DOHH2 (cell line): ENCODE data around the gene KDSR.

Experiments used
- H3F3A ChIP-seq: fragments of 200-600 bp; sonication (generic), shearing (Covaris generic); 2 replicates; pipeline ENCODE4 v1.6.0; 2016; ENCODE audit warnings: antibody characterized with exemption, mild to moderate bottlenecking; ENCODE audit not compliant: control insufficient read depth, insufficient read depth
- H3K27ac ChIP-seq: fragments of 200-600 bp; sonication (generic); 2 replicates; pipeline ENCODE4 v1.5.1; 2014; ENCODE audit warnings: low read depth, mild to moderate bottlenecking, low read length, moderate library complexity
- H3K27me3 ChIP-seq: fragments of 200-600 bp; sonication (generic); 2 replicates; pipeline ENCODE4 v1.6.1; 2014; ENCODE audit warnings: mild to moderate bottlenecking, low read length, mixed read lengths; ENCODE audit not compliant: control insufficient read depth
- H3K36me3 ChIP-seq: fragments of 200-600 bp; sonication (generic); 2 replicates; pipeline ENCODE4 v1.6.1; 2014; ENCODE audit warnings: mild to moderate bottlenecking, low read length, moderate library complexity, mixed read lengths; ENCODE audit not compliant: control insufficient read depth
- H3K4me1 ChIP-seq: fragments of 200-600 bp; sonication (generic); 2 replicates; pipeline ENCODE4 v1.6.1; 2014; ENCODE audit warnings: mild to moderate bottlenecking, low read length, mixed read lengths; ENCODE audit not compliant: control insufficient read depth
- H3K4me2 ChIP-seq: fragments of 200-600 bp; sonication (generic); 2 replicates; pipeline ENCODE4 v1.6.0; 2014; ENCODE audit warnings: mild to moderate bottlenecking, low read length, moderate library complexity
- H3K4me3 ChIP-seq: fragments of 200-600 bp; sonication (generic); 2 replicates; pipeline ENCODE4 v1.5.1; 2014; ENCODE audit warnings: mild to moderate bottlenecking, low read length, mixed read lengths
- H3K79me2 ChIP-seq: fragments of 200-600 bp; sonication (generic); 2 replicates; pipeline ENCODE4 v1.6.1; 2014; ENCODE audit warnings: mild to moderate bottlenecking, low read length, mixed read lengths; ENCODE audit not compliant: control insufficient read depth
- H3K9me2 ChIP-seq: fragments of 200-600 bp; sonication (generic); replicated peaks from 2 replicates; pipeline ENCODE4 v1.6.1; 2014; ENCODE audit warnings: mild to moderate bottlenecking, low read length, mixed read lengths; ENCODE audit not compliant: control insufficient read depth
- H3K9me3 ChIP-seq: fragments of 200-600 bp; sonication (generic); 2 replicates; pipeline ENCODE4 v1.6.1; 2014; ENCODE audit warnings: antibody characterized with exemption, low read length, mixed read lengths; ENCODE audit not compliant: control insufficient read depth, insufficient read depth
- H4K20me1 ChIP-seq: fragments of 200-600 bp; sonication (generic); 2 replicates; pipeline ENCODE4 v1.6.0; 2014; ENCODE audit warnings: low read depth, mild to moderate bottlenecking, antibody characterized with exemption, low read length, moderate library complexity; ENCODE audit not compliant: control insufficient read depth, insufficient read depth
- EZH2phosphoT487 ChIP-seq: fragments of 200-600 bp; sonication (generic); IDR thresholded peaks from 2 replicates; pipeline ENCODE4 v1.6.1; 2017; ENCODE audit warnings: borderline replicate concordance, mild to moderate bottlenecking, antibody characterized with exemption, low read length, moderate library complexity, mixed read lengths
- TF ChIP-seq, protein P1 (sequence below): fragments of 200-600 bp; sonication (generic); IDR thresholded peaks from one replicate; pipeline ENCODE4 v1.5.1; 2014; ENCODE audit warnings: antibody characterized with exemption, mild to moderate bottlenecking, low read depth, low read length; ENCODE audit not compliant: poor library complexity, severe bottlenecking

Gene KDSR

DNA sequence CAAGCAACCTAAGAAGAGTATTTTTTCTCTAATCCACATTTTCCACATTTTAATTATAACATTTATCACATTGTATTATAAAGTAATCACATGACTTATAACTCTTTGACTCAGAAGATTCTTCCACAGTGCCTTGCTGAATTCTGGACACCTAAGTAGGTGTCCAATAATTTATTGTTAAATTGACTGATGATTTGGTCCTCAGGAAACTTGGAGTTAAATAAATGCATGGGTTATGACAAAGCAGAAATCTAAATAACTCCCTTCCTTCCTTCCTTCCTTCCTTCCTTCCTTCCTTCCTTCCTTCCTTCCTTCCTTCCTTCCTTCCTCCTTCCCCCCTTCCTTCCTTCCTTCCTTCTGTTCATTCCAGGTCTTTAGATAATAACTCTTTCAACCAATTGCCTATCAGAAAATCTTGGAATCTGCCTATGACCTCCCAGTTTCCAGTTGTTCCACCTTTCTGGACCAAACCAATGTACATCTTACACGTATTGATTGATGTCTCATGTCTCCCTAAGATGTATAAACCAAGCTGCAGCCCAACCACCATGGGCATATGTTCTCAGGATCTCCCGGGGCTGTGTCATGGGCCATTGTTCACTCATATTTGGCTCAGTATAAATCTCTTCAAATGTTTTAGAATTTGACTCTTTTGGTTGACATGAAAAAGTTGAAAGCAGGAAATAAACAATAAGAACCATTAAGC is 10.4 kb upstream of the KDSR start:
- no peaks in the 10 kb centered on the region for H3K36me3 ChIP-seq
- peaks cover 3% of the 10 kb centered on the region; the same call in 1 of the 2 replicates for H3F3A ChIP-seq
- H3K4me3 ChIP-seq, result no peak overlapping the region
- H3K79me2 ChIP-seq, result no peaks in the 10 kb centered on the region
- TF ChIP-seq, protein P1, sequence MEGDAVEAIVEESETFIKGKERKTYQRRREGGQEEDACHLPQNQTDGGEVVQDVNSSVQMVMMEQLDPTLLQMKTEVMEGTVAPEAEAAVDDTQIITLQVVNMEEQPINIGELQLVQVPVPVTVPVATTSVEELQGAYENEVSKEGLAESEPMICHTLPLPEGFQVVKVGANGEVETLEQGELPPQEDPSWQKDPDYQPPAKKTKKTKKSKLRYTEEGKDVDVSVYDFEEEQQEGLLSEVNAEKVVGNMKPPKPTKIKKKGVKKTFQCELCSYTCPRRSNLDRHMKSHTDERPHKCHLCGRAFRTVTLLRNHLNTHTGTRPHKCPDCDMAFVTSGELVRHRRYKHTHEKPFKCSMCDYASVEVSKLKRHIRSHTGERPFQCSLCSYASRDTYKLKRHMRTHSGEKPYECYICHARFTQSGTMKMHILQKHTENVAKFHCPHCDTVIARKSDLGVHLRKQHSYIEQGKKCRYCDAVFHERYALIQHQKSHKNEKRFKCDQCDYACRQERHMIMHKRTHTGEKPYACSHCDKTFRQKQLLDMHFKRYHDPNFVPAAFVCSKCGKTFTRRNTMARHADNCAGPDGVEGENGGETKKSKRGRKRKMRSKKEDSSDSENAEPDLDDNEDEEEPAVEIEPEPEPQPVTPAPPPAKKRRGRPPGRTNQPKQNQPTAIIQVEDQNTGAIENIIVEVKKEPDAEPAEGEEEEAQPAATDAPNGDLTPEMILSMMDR, result no peak
- TF ChIP-seq EZH2phosphoT487, result no peak
- no peaks in the 10 kb centered on the region for H3K9me2 ChIP-seq
- H3K27ac ChIP-seq, result no peak overlapping the region
- peaks cover 5% of the 10 kb centered on the region for H3K27me3 ChIP-seq
- H3K9me3 ChIP-seq, result no peaks in the 10 kb centered on the region
- H4K20me1 ChIP-seq, result no peaks in the 10 kb centered on the region
- H3K4me1 ChIP-seq, result peaks cover 5% of the 10 kb centered on the region
- H3K4me2 ChIP-seq, result no peak overlapping the region

- no peak overlapping the region for H3K27ac ChIP-seq
- no peak for TF ChIP-seq EZH2phosphoT487
- H3K79me2 ChIP-seq, result no peaks in the 10 kb centered on the region
Measured at GRCh38 chr18:63376538-63376937, 9.5 kb upstream of the KDSR start.

GRCh38 chr18:63374540-63374939 is 7.5 kb upstream of the KDSR start:
- peaks cover 5% of the 10 kb centered on the region for H3K4me1 ChIP-seq

More at GRCh38 chr18:63376538-63376937, 9.5 kb upstream of the KDSR start:
- Histone ChIP-seq H3K9me3 (no peaks in the 10 kb centered on the region), H3K27me3 (peaks cover 5% of the 10 kb centered on the region), H3K36me3 (no peaks in the 10 kb centered on the region), H3K4me3 (no peak overlapping the region), H3K4me2 (no peak overlapping the region), H3F3A (peaks cover 3% of the 10 kb centered on the region; the same call in 1 of the 2 replicates), H3K4me1 (peaks cover 5% of the 10 kb centered on the region), H4K20me1 (no peaks in the 10 kb centered on the region), H3K9me2 (no peaks in the 10 kb centered on the region)

DNA sequence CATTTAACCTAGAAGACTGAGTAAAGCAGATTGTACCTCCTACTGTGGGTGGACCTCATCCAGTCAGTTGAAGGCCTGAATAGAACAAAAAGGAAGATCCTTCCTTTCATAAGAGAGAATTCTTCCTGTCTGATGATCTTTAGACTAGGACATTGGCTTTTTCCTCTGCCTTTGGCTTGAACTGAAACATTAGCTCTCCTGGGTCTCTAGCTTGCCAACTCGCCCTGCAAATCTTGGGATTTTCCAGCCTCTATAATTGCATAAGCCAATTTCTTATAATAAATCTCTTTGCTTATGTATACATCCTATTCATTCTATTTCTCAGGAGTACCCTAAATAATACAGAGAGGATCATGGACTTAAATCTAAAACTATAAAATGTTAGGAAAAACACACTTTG is 6.2 kb upstream of the KDSR start:
- Histone ChIP-seq H3K27me3 (peaks cover 5% of the 10 kb centered on the region), H3K9me2 (no peaks in the 10 kb centered on the region), H4K20me1 (no peaks in the 10 kb centered on the region), H3F3A (no peaks in the 10 kb centered on the region), H3K4me1 (peaks cover 7% of the 10 kb centered on the region), H3K9me3 (no peaks in the 10 kb centered on the region), H3K4me2 (no peak overlapping the region), H3K4me3 (no peak overlapping the region), H3K36me3 (no peaks in the 10 kb centered on the region), H3K79me2 (no peaks in the 10 kb centered on the region), H3K27ac (no peak overlapping the region)
- no peak for TF ChIP-seq EZH2phosphoT487
- TF ChIP-seq, protein P1, result no peak

More at GRCh38 chr18:63374540-63374939, 7.5 kb upstream of the KDSR start:
- peaks cover 3% of the 10 kb centered on the region; the same call in 1 of the 2 replicates for H3F3A ChIP-seq
- H3K9me2 ChIP-seq, result no peaks in the 10 kb centered on the region
- H3K36me3 ChIP-seq, result no peaks in the 10 kb centered on the region
- TF ChIP-seq EZH2phosphoT487, result no peak
- peaks cover 5% of the 10 kb centered on the region for H3K27me3 ChIP-seq
- H3K4me3 ChIP-seq, result no peak overlapping the region
- H3K4me2 ChIP-seq, result no peak overlapping the region
- no peak overlapping the region for H3K27ac ChIP-seq
- H4K20me1 ChIP-seq, result no peaks in the 10 kb centered on the region
- H3K79me2 ChIP-seq, result no peaks in the 10 kb centered on the region
- H3K9me3 ChIP-seq, result no peaks in the 10 kb centered on the region
